Neural progenitor cell (in vitro differentiated cells): ENCODE data around the gene GOLGA8J. TPM values are rescaled to one million over a fixed set of nuclear protein-coding genes. Genes with fewer than 3 reads are reported as not detected.

Experiments
- DNase-seq: peaks from one replicate; pipeline ENCODE4 v3.0.0-alpha.2; 2016; ENCODE audit warnings: low spot score
- H2AFZ ChIP-seq: fragments of 200-600 bp; sonication (generic); replicated peaks from 2 replicates; pipeline ENCODE4 v1.6.1; 2016; ENCODE audit warnings: antibody characterized with exemption
- H3F3A ChIP-seq: fragments of 200-600 bp; sonication (generic); 2 replicates; pipeline ENCODE4 v1.6.1; 2016; ENCODE audit warnings: antibody characterized with exemption, low read depth
- H3K27ac ChIP-seq: fragments of 200-600 bp; sonication (generic); 2 replicates; pipeline ENCODE4 v1.5.1; 2016; ENCODE audit warnings: mild to moderate bottlenecking
- H3K27me3 ChIP-seq: fragments of 200-600 bp; sonication (generic); 2 replicates; pipeline ENCODE4 v1.6.1; 2016; ENCODE audit warnings: mild to moderate bottlenecking, moderate library complexity
- H3K36me3 ChIP-seq: fragments of 200-600 bp; sonication (generic); 2 replicates; pipeline ENCODE4 v1.5.1; 2016
- H3K4me1 ChIP-seq: fragments of 200-600 bp; sonication (generic); 2 replicates; pipeline ENCODE4 v1.6.1; 2016; ENCODE audit warnings: mixed run types
- H3K4me2 ChIP-seq: fragments of 200-600 bp; sonication (generic); 2 replicates; pipeline ENCODE4 v1.6.1; 2016
- H3K4me3 ChIP-seq: fragments of 200-600 bp; sonication (generic); 2 replicates; pipeline ENCODE4 v1.5.1; 2016
- H3K79me2 ChIP-seq: fragments of 200-600 bp; sonication (generic); 2 replicates; pipeline ENCODE4 v1.6.1; 2016; ENCODE audit warnings: low read depth
- H3K9ac ChIP-seq: fragments of 200-600 bp; sonication (generic); 2 replicates; pipeline ENCODE4 v1.6.1; 2016
- H3K9me3 ChIP-seq: fragments of 200-600 bp; sonication (generic); 2 replicates; pipeline ENCODE4 v1.5.1; 2016; ENCODE audit warnings: low read depth
- H4K20me1 ChIP-seq: fragments of 200-600 bp; sonication (generic); 2 replicates; pipeline ENCODE4 v1.6.1; 2016; ENCODE audit warnings: low read depth
- H3K27ac Mint-ChIP-seq: 3 replicates; pipeline ENCODE4 v1.8.0; 2021; ENCODE audit warnings: mixed read lengths
- H3K27me3 Mint-ChIP-seq: 2 replicates; pipeline ENCODE4 v1.8.0; 2022; ENCODE audit warnings: low read depth, mild to moderate bottlenecking, inconsistent platforms, moderate library complexity, mixed read lengths; ENCODE audit not compliant: insufficient read depth
- H3K36me3 Mint-ChIP-seq: 3 replicates; pipeline ENCODE4 v1.8.0; 2021; ENCODE audit warnings: mixed read lengths
- H3K4me1 Mint-ChIP-seq: 3 replicates; pipeline ENCODE4 v1.8.0; 2021; ENCODE audit warnings: mixed read lengths
- H3K4me3 Mint-ChIP-seq: 3 replicates; pipeline ENCODE4 v1.8.0; 2021; ENCODE audit warnings: mild to moderate bottlenecking, moderate library complexity, mixed read lengths
- H3K9me3 Mint-ChIP-seq: 3 replicates; pipeline ENCODE4 v1.8.0; 2020; ENCODE audit warnings: mixed read lengths
- CTCF ChIP-seq: fragments of 200-600 bp; sonication (generic); IDR thresholded peaks from 2 replicates; pipeline ENCODE4 v1.5.1; 2017; ENCODE audit warnings: antibody characterized with exemption, mild to moderate bottlenecking
- EZH2 ChIP-seq: fragments of 200-600 bp; sonication (generic); IDR thresholded peaks from 2 replicates; pipeline ENCODE4 v1.6.1; 2017; ENCODE audit warnings: antibody characterized with exemption, mild to moderate bottlenecking, moderate library complexity
- EZH2phosphoT487 ChIP-seq: fragments of 200-600 bp; sonication (generic); IDR thresholded peaks from 2 replicates; pipeline ENCODE4 v1.6.1; 2017; ENCODE audit warnings: antibody characterized with exemption
- total RNA-seq: library from RNA; depleted of rRNA; stranded (reverse); fragments of >200 nt; gene quantifications from 2 replicates; pipeline ENCODE4 v1.2.3, GENCODE V29; 2015; ENCODE audit warnings: low replicate concordance

GOLGA8J gene
- total RNA-seq, 1 donor from 2014 or later = not detected

GRCh38 chr15:30036036-30036703 is 46.6 kb upstream of the GOLGA8J start:
- Mint-ChIP-seq H3K27me3 (peaks cover 3% of the 10 kb centered on the region), H3K4me3 (no peak overlapping the region), H3K9me3 (peaks cover 2% of the 10 kb centered on the region), H3K27ac (no peak overlapping the region), H3K36me3 (no peaks in the 10 kb centered on the region), H3K4me1 (no peaks in the 10 kb centered on the region)
- Histone ChIP-seq H4K20me1 (no peaks in the 10 kb centered on the region), H3K27me3 (no peaks in the 10 kb centered on the region), H3K9me3 (no peaks in the 10 kb centered on the region), H3F3A (no peaks in the 10 kb centered on the region), H3K4me3 (no peak overlapping the region), H3K36me3 (no peaks in the 10 kb centered on the region), H2AFZ (no peak overlapping the region), H3K9ac (no peak overlapping the region), H3K79me2 (no peaks in the 10 kb centered on the region), H3K27ac (no peak overlapping the region), H3K4me1 (no peaks in the 10 kb centered on the region), H3K4me2 (no peak overlapping the region)
- no peak for TF ChIP-seq EZH2phosphoT487
- TF ChIP-seq CTCF = no peak
- no peak for TF ChIP-seq EZH2
- no peak for DNase-seq

GRCh38 chr15:30038667-30039523 is 43.9 kb upstream of the GOLGA8J start:
- peaks cover 2% of the 10 kb centered on the region for H3K9me3 Mint-ChIP-seq
- peaks cover 11% of the 10 kb centered on the region for H3K4me1 Mint-ChIP-seq
- TF ChIP-seq CTCF (no peak), EZH2 (no peak), EZH2phosphoT487 (no peak)
- no peak for DNase-seq
- Histone ChIP-seq H3K9ac (no peak overlapping the region), H2AFZ (no peak overlapping the region), H3K79me2 (no peaks in the 10 kb centered on the region), H3K4me2 (no peak overlapping the region), H3K4me3 (no peak overlapping the region), H3K27me3 (no peaks in the 10 kb centered on the region), H3K4me1 (no peaks in the 10 kb centered on the region), H3K36me3 (no peaks in the 10 kb centered on the region), H3K27ac (no peak overlapping the region), H3K9me3 (no peaks in the 10 kb centered on the region), H3F3A (no peaks in the 10 kb centered on the region), H4K20me1 (no peaks in the 10 kb centered on the region)
- peaks cover 3% of the 10 kb centered on the region for H3K27me3 Mint-ChIP-seq
- no peak overlapping the region for H3K4me3 Mint-ChIP-seq
- H3K27ac Mint-ChIP-seq = no peak overlapping the region
- H3K36me3 Mint-ChIP-seq = no peaks in the 10 kb centered on the region

- no peaks in the 10 kb centered on the region for H3K9me3 ChIP-seq
- no peak overlapping the region for H3K9ac ChIP-seq
- H3K27ac Mint-ChIP-seq = no peak overlapping the region
- peaks cover 4% of the 10 kb centered on the region for H3K4me1 ChIP-seq
- H3F3A ChIP-seq = no peaks in the 10 kb centered on the region
- H3K36me3 ChIP-seq = no peaks in the 10 kb centered on the region
- peaks cover 2% of the 10 kb centered on the region for H3K9me3 Mint-ChIP-seq
- H3K36me3 Mint-ChIP-seq = no peaks in the 10 kb centered on the region
- H3K4me3 ChIP-seq = no peak overlapping the region
- H3K27me3 ChIP-seq = no peaks in the 10 kb centered on the region
- no peak for DNase-seq
- H3K4me3 Mint-ChIP-seq = no peak overlapping the region
- H3K27ac ChIP-seq = no peak overlapping the region
- peaks cover 10% of the 10 kb centered on the region for H3K27me3 Mint-ChIP-seq
- no peak for TF ChIP-seq EZH2
- TF ChIP-seq EZH2phosphoT487 = no peak
- TF ChIP-seq CTCF = no peak
- no peaks in the 10 kb centered on the region for H4K20me1 ChIP-seq
- no peak overlapping the region for H3K4me2 ChIP-seq
- H3K4me1 Mint-ChIP-seq = peaks cover 13% of the 10 kb centered on the region
- no peak overlapping the region for H2AFZ ChIP-seq
- H3K79me2 ChIP-seq = no peaks in the 10 kb centered on the region
These were observed 40.9 kb upstream of the GOLGA8J start for GRCh38 chr15:30041868-30042267.
